Esophagus squamous epithelium (tissue), 4 donors: Measurements from ENCODE around the gene NPM1.

Experiments
- POLR2A ChIP-seq, 4 donors: fragments of 450-650 bp; IDR thresholded peaks; one replicate each; pipeline ENCODE4 v1.6.1; 2017; ENCODE audit warnings: antibody characterized with exemption in 4 of 4, mild to moderate bottlenecking in 4 of 4, moderate library complexity in 3 of 4
- TF ChIP-seq, protein P1 (sequence below), 6 experiments: fragments of 450-650 bp in 4 of 6; fragments of 200-600 bp in 2 of 6; sonication (generic) in 2 of 6; IDR thresholded peaks; one replicate each; pipeline ENCODE4 v1.5.1; 2016 to 2019; ENCODE audit warnings: antibody characterized with exemption in 6 of 6, mild to moderate bottlenecking in 4 of 6, moderate library complexity in 4 of 6

DNA sequence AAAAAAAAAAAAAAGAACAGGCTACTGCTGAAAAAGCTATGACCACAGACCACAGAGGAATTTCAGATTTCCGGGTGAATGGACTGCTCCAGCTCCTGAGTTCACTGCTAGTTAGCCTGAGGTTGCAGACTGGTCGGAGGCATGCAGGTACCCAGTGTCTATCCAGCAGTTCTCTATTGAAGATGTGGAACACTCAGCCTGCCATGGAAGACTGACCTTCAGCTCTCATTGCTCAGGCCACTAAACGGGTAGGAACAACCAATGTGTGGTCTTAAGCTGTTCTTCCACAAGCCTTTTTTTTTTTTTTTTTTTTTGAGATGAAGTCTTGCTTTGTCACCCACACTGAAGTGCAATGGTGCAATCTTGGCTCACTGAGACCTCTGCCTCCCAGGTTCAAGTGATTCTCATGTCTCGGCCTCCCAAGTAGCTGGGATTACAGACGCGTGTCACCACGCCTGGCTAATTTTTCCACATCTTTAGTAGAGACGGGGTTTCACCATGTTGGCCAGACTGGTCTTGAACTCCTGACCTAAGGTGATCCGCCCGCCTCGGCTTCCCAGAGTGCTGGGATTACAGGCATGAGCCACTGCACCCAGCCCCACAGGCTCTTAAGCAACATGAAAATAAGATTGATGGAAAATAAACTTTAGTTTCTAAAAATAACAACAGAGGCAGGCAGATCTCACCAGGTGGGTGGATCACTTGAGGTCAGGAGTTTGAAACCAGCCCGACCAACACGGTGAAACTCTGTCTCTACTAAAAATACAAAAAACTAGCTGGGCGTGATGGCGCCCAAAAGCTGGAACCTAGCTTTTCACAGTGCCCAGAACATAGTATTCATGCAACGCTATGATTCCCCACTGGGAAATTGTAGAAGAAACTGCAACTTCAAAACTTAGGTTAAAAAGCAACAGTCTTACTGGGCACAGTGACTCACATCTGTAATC, 20.0 kb upstream of the NPM1 start:
- TF ChIP-seq, protein P1, sequence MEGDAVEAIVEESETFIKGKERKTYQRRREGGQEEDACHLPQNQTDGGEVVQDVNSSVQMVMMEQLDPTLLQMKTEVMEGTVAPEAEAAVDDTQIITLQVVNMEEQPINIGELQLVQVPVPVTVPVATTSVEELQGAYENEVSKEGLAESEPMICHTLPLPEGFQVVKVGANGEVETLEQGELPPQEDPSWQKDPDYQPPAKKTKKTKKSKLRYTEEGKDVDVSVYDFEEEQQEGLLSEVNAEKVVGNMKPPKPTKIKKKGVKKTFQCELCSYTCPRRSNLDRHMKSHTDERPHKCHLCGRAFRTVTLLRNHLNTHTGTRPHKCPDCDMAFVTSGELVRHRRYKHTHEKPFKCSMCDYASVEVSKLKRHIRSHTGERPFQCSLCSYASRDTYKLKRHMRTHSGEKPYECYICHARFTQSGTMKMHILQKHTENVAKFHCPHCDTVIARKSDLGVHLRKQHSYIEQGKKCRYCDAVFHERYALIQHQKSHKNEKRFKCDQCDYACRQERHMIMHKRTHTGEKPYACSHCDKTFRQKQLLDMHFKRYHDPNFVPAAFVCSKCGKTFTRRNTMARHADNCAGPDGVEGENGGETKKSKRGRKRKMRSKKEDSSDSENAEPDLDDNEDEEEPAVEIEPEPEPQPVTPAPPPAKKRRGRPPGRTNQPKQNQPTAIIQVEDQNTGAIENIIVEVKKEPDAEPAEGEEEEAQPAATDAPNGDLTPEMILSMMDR (IDR thresholded peaks at IDR 0.05): no peak
- TF ChIP-seq POLR2A (IDR thresholded peaks at IDR 0.05): no peak
